HS-27A (cell line): ENCODE measurements around the gene AGBL5.
"Not testable (repeated sequence)": the region's sequence is repeated elsewhere in the genome, so short reads cannot be mapped to it uniquely, and the experiment has no call there.

Experiments used
- DNase-seq: peaks from one replicate; pipeline ENCODE4 v3.0.0-alpha.2; 2012; ENCODE audit warnings: low read depth, missing footprints

Gene AGBL5

GRCh38 chr2:27093430-27094352 lies 42.2 kb downstream of the AGBL5 start:
- no peak for DNase-seq

- DNase-seq = no peak
These were observed 43.0 kb downstream of the AGBL5 start for GRCh38 chr2:27094353-27094984.

GRCh38 chr2:27095427-27095744 lies 43.9 kb downstream of the AGBL5 start:
- DNase-seq = no peak

- no peak for DNase-seq
These were observed 44.5 kb downstream of the AGBL5 start for GRCh38 chr2:27095745-27096651.

GRCh38 chr2:27096748-27097297 lies 45.4 kb downstream of the AGBL5 start:
- no peak for DNase-seq

GRCh38 chr2:27097341-27097740 lies 45.9 kb downstream of the AGBL5 start:
- DNase-seq = no peak

- DNase-seq = no peak
These were observed 48.0 kb downstream of the AGBL5 start for GRCh38 chr2:27099334-27099955.

- no peak for DNase-seq
These were observed 48.6 kb downstream of the AGBL5 start for GRCh38 chr2:27100036-27100435.

GRCh38 chr2:27102329-27102728 lies 50.9 kb downstream of the AGBL5 start:
- DNase-seq = no peak

GRCh38 chr2:27105981-27106380 lies 54.5 kb downstream of the AGBL5 start:
- no peak for DNase-seq

GRCh38 chr2:27108221-27108620 lies 56.8 kb downstream of the AGBL5 start:
- DNase-seq = no peak

GRCh38 chr2:27109083-27109482 lies 57.6 kb downstream of the AGBL5 start:
- no peak for DNase-seq

GRCh38 chr2:27110603-27111352 lies 59.3 kb downstream of the AGBL5 start:
- not testable (repeated sequence) for DNase-seq

- DNase-seq = not testable (repeated sequence)
These were observed 60.1 kb downstream of the AGBL5 start for GRCh38 chr2:27111392-27112078.

- no peak for DNase-seq
These were observed 64.1 kb downstream of the AGBL5 start for GRCh38 chr2:27115519-27115918.

GRCh38 chr2:27117995-27118524 lies 66.6 kb downstream of the AGBL5 start:
- no peak for DNase-seq

GRCh38 chr2:27118525-27119329 lies 67.3 kb downstream of the AGBL5 start, which contains the start of gene CGREF1:
Gene CGREF1, minus strand, starts transcription at chr2:27119128. Its CDS starts 14,762 bp downstream, at chr2:27104366.
- no peak for DNase-seq

GRCh38 chr2:27119330-27119670 lies 67.8 kb downstream of the AGBL5 start:
- not testable (repeated sequence) for DNase-seq
